MCF 10A (cell line): ENCODE results near the gene GSTT4. TPM values are rescaled to one million over a fixed set of nuclear protein-coding genes. Genes with fewer than 3 reads are reported as not detected.
"Not testable (repeated sequence)": the region's sequence is repeated elsewhere in the genome, so short reads cannot be mapped to it uniquely, and the experiment has no call there.

Experiments used
- BruUV-seq: library from RNA; stranded (reverse); fragments of 400-500 nt; replicated peaks from 2 replicates; lab custom pipeline; 2021; lab: Mats Ljungman, UMichigan
- CTCF ChIA-PET: fragments of 300-600 bp; sonication (Branson Sonifier 250); formaldehyde crosslinking; extraction: SDS; loops from one replicate; lab custom pipeline; 2021; ENCODE audit warnings: antibody characterized with exemption, inconsistent platforms; lab: Yijun Ruan, JAX
- POLR2A ChIA-PET: fragments of 300-600, 350-650 bp; sonication (Branson Sonifier 250); formaldehyde crosslinking; extraction: SDS; loops from one replicate; lab custom pipeline; 2020; ENCODE audit warnings: antibody characterized with exemption, inconsistent platforms; lab: Yijun Ruan, JAX
- DNase-seq: peaks from one replicate; pipeline ENCODE4 v3.0.0-alpha.2; 2018; ENCODE audit not compliant: unreplicated experiment
- H3K27ac Mint-ChIP-seq: one replicate; pipeline ENCODE4 v1.8.0; 2022; ENCODE audit warnings: mild to moderate bottlenecking, low read depth, mixed read lengths; ENCODE audit not compliant: unreplicated experiment
- H3K27me3 Mint-ChIP-seq: one replicate; pipeline ENCODE4 v1.8.0; 2022; ENCODE audit warnings: mixed read lengths; ENCODE audit not compliant: insufficient read depth, unreplicated experiment
- H3K36me3 Mint-ChIP-seq: one replicate; pipeline ENCODE4 v1.8.0; 2022; ENCODE audit warnings: mild to moderate bottlenecking, moderate library complexity, mixed read lengths; ENCODE audit not compliant: insufficient read depth, unreplicated experiment
- H3K4me1 Mint-ChIP-seq: one replicate; pipeline ENCODE4 v1.8.0; 2022; ENCODE audit warnings: mixed read lengths; ENCODE audit not compliant: insufficient read depth, unreplicated experiment
- H3K4me3 Mint-ChIP-seq: one replicate; pipeline ENCODE4 v1.8.0; 2022; ENCODE audit warnings: mild to moderate bottlenecking, moderate library complexity, mixed read lengths; ENCODE audit not compliant: unreplicated experiment
- H3K9me3 Mint-ChIP-seq: one replicate; pipeline ENCODE4 v1.8.0; 2022; ENCODE audit warnings: mixed read lengths; ENCODE audit not compliant: unreplicated experiment
- CTCF ChIP-seq: fragments of 200-600 bp; IDR thresholded peaks from one replicate; pipeline ENCODE4 v1.8.0; 2022; ENCODE audit warnings: antibody characterized with exemption, mild to moderate bottlenecking; ENCODE audit not compliant: unreplicated experiment
- intact Hi-C: fragments of 100-400 bp; cut with micrococcal nuclease; formaldehyde crosslinking; loops from 2 replicates; pipeline ENCODE4 v1.14.1; 2022
- total RNA-seq: library from RNA; stranded (reverse); gene quantifications from 2 replicates; pipeline ENCODE4 v1.2.3, GENCODE V29; 2022

Gene GSTT4
- total RNA-seq, 1 experiment from 2014 or later = not detected

- intact Hi-C loops = loop anchor here (5.0 to 10.0 kb wide), 2 partner anchors 203 to 260 kb away; partner anchors contain the start of gene GGT5
- no peak overlapping the region for H3K4me3 Mint-ChIP-seq
- ChIA-PET CTCF (interaction anchor here (0.6 to 1.3 kb wide), 5 partner anchors 27 to 550 kb away, joined by 3 to 5 read pairs (median 3); no protein-coding TSS in a partner anchor), POLR2A (no interaction called here)
- no peak overlapping the region for H3K27ac Mint-ChIP-seq
- no TSS peak for BruUV-seq
- H3K4me1 Mint-ChIP-seq = no peaks in the 10 kb centered on the region
- peak; percentile 65 for DNase-seq
- peak; percentile 81 for TF ChIP-seq CTCF
- no peaks in the 10 kb centered on the region for H3K27me3 Mint-ChIP-seq
- H3K9me3 Mint-ChIP-seq = no peaks in the 10 kb centered on the region
- no peaks in the 10 kb centered on the region for H3K36me3 Mint-ChIP-seq
Observed at GRCh38 chr22:23984430-23984829, 20.8 kb downstream of the GSTT4 start.

- H3K4me3 Mint-ChIP-seq, H3K27ac Mint-ChIP-seq, H3K4me1 Mint-ChIP-seq, CTCF ChIA-PET, BruUV-seq, POLR2A ChIA-PET, H3K9me3 Mint-ChIP-seq, H3K36me3 Mint-ChIP-seq, DNase-seq, H3K27me3 Mint-ChIP-seq: not testable (repeated sequence)
- intact Hi-C loops = loop anchor here (5.0 to 10.0 kb wide), 2 partner anchors 207 to 264 kb away; partner anchors contain the start of gene GGT5
Observed at GRCh38 chr22:23980567-23980966, 24.7 kb downstream of the GSTT4 start.

- BruUV-seq, POLR2A ChIA-PET, H3K9me3 Mint-ChIP-seq, H3K4me1 Mint-ChIP-seq, CTCF ChIA-PET, H3K27ac Mint-ChIP-seq, H3K36me3 Mint-ChIP-seq, H3K4me3 Mint-ChIP-seq, H3K27me3 Mint-ChIP-seq, DNase-seq: not testable (repeated sequence)
- intact Hi-C loops = loop anchor here (5.0 to 10.0 kb wide), 2 partner anchors 208 to 265 kb away; partner anchors contain the start of gene GGT5
Observed at GRCh38 chr22:23979557-23980240, 25.6 kb downstream of the GSTT4 start, which contains the start of gene GSTT2. Gene GSTT2, plus strand, starts transcription at chr22:23980134.

GRCh38 chr22:23977304-23977703 lies 27.9 kb downstream of the GSTT4 start:
- DNase-seq, intact Hi-C loops, H3K36me3 Mint-ChIP-seq, H3K27ac Mint-ChIP-seq, H3K4me1 Mint-ChIP-seq, CTCF ChIA-PET, H3K27me3 Mint-ChIP-seq, POLR2A ChIA-PET, H3K4me3 Mint-ChIP-seq, H3K9me3 Mint-ChIP-seq, BruUV-seq: not testable (repeated sequence)

- H3K27me3 Mint-ChIP-seq, H3K27ac Mint-ChIP-seq, intact Hi-C loops, DNase-seq, CTCF ChIA-PET, POLR2A ChIA-PET, H3K9me3 Mint-ChIP-seq, H3K4me1 Mint-ChIP-seq, H3K4me3 Mint-ChIP-seq: not testable (repeated sequence)
- BruUV-seq = TSS peak; percentile 74
- H3K36me3 Mint-ChIP-seq = peaks cover 13% of the 10 kb centered on the region
Observed at GRCh38 chr22:23974836-23975352, 30.4 kb downstream of the GSTT4 start.

- BruUV-seq, H3K9me3 Mint-ChIP-seq, H3K27ac Mint-ChIP-seq, intact Hi-C loops, DNase-seq, H3K27me3 Mint-ChIP-seq, CTCF ChIA-PET, H3K4me3 Mint-ChIP-seq, POLR2A ChIA-PET: not testable (repeated sequence)
- H3K36me3 Mint-ChIP-seq = peaks cover 19% of the 10 kb centered on the region
- H3K4me1 Mint-ChIP-seq = peaks cover 11% of the 10 kb centered on the region
Observed at GRCh38 chr22:23974345-23974744, 30.9 kb downstream of the GSTT4 start, which contains the start of gene DDT. Gene DDT, minus strand, starts transcription at chr22:23974441. Its CDS starts 27 bp downstream, at chr22:23974414.

GRCh38 chr22:23971927-23972326 lies 33.3 kb downstream of the GSTT4 start:
- POLR2A ChIA-PET = interaction anchor here (1.5 kb wide), 1 partner anchor 78 kb away, joined by 8 read pairs; the partner anchor contains the start of gene MIF
- H3K9me3 Mint-ChIP-seq, H3K27me3 Mint-ChIP-seq, DNase-seq, CTCF ChIA-PET, intact Hi-C loops, H3K27ac Mint-ChIP-seq, BruUV-seq: not testable (repeated sequence)
- H3K4me3 Mint-ChIP-seq = peak overlapping the region; percentile 46
- peaks cover 16% of the 10 kb centered on the region for H3K4me1 Mint-ChIP-seq
- peaks cover 20% of the 10 kb centered on the region for H3K36me3 Mint-ChIP-seq
